ENCODE measurements around the gene GPR61. TPM values are rescaled to one million over a fixed set of nuclear protein-coding genes. Genes with fewer than 3 reads are reported as not detected.

GPR61 gene
- total RNA-seq, 4 donors from 2014 or later: 0.59 to 0.60 TPM; not detected in 2

- H3K27ac ChIP-seq: peak overlapping the region in 3 of 4 donors; percentile 66 to 86 (median 78)
- H3K9me3 ChIP-seq: no peaks in the 10 kb centered on the region
- WGBS, 2 donors: 63 to 65% methylated on average over 4 of the region's 4 CpGs
- H3K36me3 ChIP-seq: peaks cover 0 to 54% (median under 1%) of the 10 kb centered on the region in 3 donors
- H3K4me1 ChIP-seq: peaks cover 0 to 39% (median 16%) of the 10 kb centered on the region in 4 donors
- peak overlapping the region in 1 of 4 donors; percentile 86 for H3K4me3 ChIP-seq
- TF ChIP-seq EP300 (IDR thresholded peaks at IDR 0.05) (no peak), CTCF (IDR thresholded peaks at IDR 0.05) (no peak), POLR2A (IDR thresholded peaks at IDR 0.05) (no peak)
- DNase-seq (ENCODE audit: low spot score in 2 of 2): no peak
- H3K27me3 ChIP-seq: no peaks in the 10 kb centered on the region
Measured at GRCh38 chr1:109493227-109493626, 46.4 kb upstream of the GPR61 start.

- peaks cover 0 to 51% (median 0%) of the 10 kb centered on the region in 3 donors for H3K36me3 ChIP-seq
- peak; percentile 72 to 77 for DNase-seq (ENCODE audit: low spot score in 2 of 2)
- H3K9me3 ChIP-seq: no peaks in the 10 kb centered on the region
- peak within 1 kb of the TSS; percentile 57 to 89 (median 86) for H3K4me3 ChIP-seq
- 0% methylated on average over 20 to 42 of the region's 44 CpGs for WGBS, 2 donors
- peaks cover 0 to 47% (median 17%) of the 10 kb centered on the region in 4 donors for H3K4me1 ChIP-seq
- TF ChIP-seq CTCF (IDR thresholded peaks at IDR 0.05): peak; percentile 92 to 98 (median 95)
- peak; percentile 29 to 85 for TF ChIP-seq EP300 (IDR thresholded peaks at IDR 0.05)
- TF ChIP-seq POLR2A (IDR thresholded peaks at IDR 0.05): peak in 1 of 2 donors; percentile 27
- H3K27me3 ChIP-seq: no peaks in the 10 kb centered on the region
- H3K27ac ChIP-seq: peak within 1 kb of the TSS; percentile 60 to 86 (median 72)
Measured at GRCh38 chr1:109493805-109494539, 45.7 kb upstream of the GPR61 start, which contains the start of gene CYB561D1. TSS of gene CYB561D1 (plus strand) at chr1:109494094. CDS start at chr1:109494140, 46 bp downstream.

- no peak for TF ChIP-seq CTCF (IDR thresholded peaks at IDR 0.05)
- no peak for TF ChIP-seq EP300 (IDR thresholded peaks at IDR 0.05)
- TF ChIP-seq POLR2A (IDR thresholded peaks at IDR 0.05): no peak
- WGBS, 2 donors: 88 to 91% methylated on average over 5 to 7 of the region's 7 CpGs
- Histone ChIP-seq H3K27me3 (no peaks in the 10 kb centered on the region), H3K4me3 (no peak overlapping the region), H3K36me3 (peaks cover 0 to 49% (median 0%) of the 10 kb centered on the region in 3 donors), H3K9me3 (no peaks in the 10 kb centered on the region), H3K27ac (no peak overlapping the region), H3K4me1 (peaks cover 0 to 63% (median 23%) of the 10 kb centered on the region in 4 donors)
- no peak for DNase-seq (ENCODE audit: low spot score in 2 of 2)
Measured at GRCh38 chr1:109495738-109496137, 43.9 kb upstream of the GPR61 start.

- TF ChIP-seq CTCF (IDR thresholded peaks at IDR 0.05) (no peak), EP300 (IDR thresholded peaks at IDR 0.05) (no peak), POLR2A (IDR thresholded peaks at IDR 0.05) (no peak)
- 58 to 61% methylated on average over 9 of the region's 9 CpGs for WGBS, 2 donors
- no peaks in the 10 kb centered on the region for H3K27me3 ChIP-seq
- peaks cover 0 to 60% (median 0%) of the 10 kb centered on the region in 3 donors for H3K36me3 ChIP-seq
- DNase-seq (ENCODE audit: low spot score in 2 of 2): no peak
- peaks cover 0 to 79% (median 31%) of the 10 kb centered on the region in 4 donors for H3K4me1 ChIP-seq
- H3K9me3 ChIP-seq: no peaks in the 10 kb centered on the region
- no peak overlapping the region for H3K4me3 ChIP-seq
- no peak overlapping the region for H3K27ac ChIP-seq
Measured at GRCh38 chr1:109497449-109498160, 42.1 kb upstream of the GPR61 start.

Measured in tibial nerve (tissue), 4 donors.